SK-N-SH treated with all-trans-retinoic acid at 6 μM for 48 hours (cell line): ENCODE measurements around the gene GRK1.

ENCODE experiments used
- ATAC-seq: fragments of 200-7000 bp; cut with Tn5 transposase; 3 replicates; pipeline ENCODE4 v1.9.1; 2020; ENCODE audit warnings: mild to moderate bottlenecking, moderate library complexity
- ARNTL ChIP-seq: fragments of 450-650 bp; formaldehyde crosslinking; IDR thresholded peaks from 2 replicates; pipeline ENCODE4 v1.5.0; 2020; ENCODE audit warnings: low read depth, mild to moderate bottlenecking, moderate library complexity, borderline replicate concordance
- BACH2 ChIP-seq: fragments of 250-450 bp; sonication (Bioruptor Pico); IDR thresholded peaks from 2 replicates; pipeline ENCODE4 v1.9.0; 2021; ENCODE audit warnings: mild to moderate bottlenecking, borderline replicate concordance
- CREB5 ChIP-seq: fragments of 250-450 bp; sonication (Bioruptor Pico); IDR thresholded peaks from 2 replicates; pipeline ENCODE4 v1.5.1; 2020; ENCODE audit warnings: low read depth, mild to moderate bottlenecking, moderate library complexity
- CSDC2 ChIP-seq: fragments of 250-450 bp; sonication (Bioruptor Pico); IDR thresholded peaks from 2 replicates; pipeline ENCODE4 v1.5.0; 2020; ENCODE audit warnings: mild to moderate bottlenecking, moderate library complexity
- CSRNP3 ChIP-seq: fragments of 250-450 bp; sonication (Bioruptor Pico); IDR thresholded peaks from 2 replicates; pipeline ENCODE4 v1.5.1; 2021; ENCODE audit warnings: mild to moderate bottlenecking, moderate library complexity
- ESRRG ChIP-seq: fragments of 250-450 bp; sonication (Bioruptor Pico); IDR thresholded peaks from 2 replicates; pipeline ENCODE4 v1.6.1; 2021; ENCODE audit warnings: mild to moderate bottlenecking
- GLIS3 ChIP-seq: fragments of 250-450 bp; sonication (Bioruptor Pico); IDR thresholded peaks from 2 replicates; pipeline ENCODE4 v1.5.0; 2020; ENCODE audit warnings: mild to moderate bottlenecking, moderate library complexity
- ISL1 ChIP-seq: fragments of 250-450 bp; sonication (Bioruptor Pico); IDR thresholded peaks from 2 replicates; pipeline ENCODE4 v2.1.2; 2022; ENCODE audit warnings: mild to moderate bottlenecking, moderate library complexity
- PPARA ChIP-seq: fragments of 250-450 bp; sonication (Bioruptor Pico); IDR thresholded peaks from 2 replicates; pipeline ENCODE4 v1.5.0; 2020; ENCODE audit warnings: mild to moderate bottlenecking, borderline replicate concordance
- RARB ChIP-seq: fragments of 250-450 bp; sonication (Bioruptor Pico); IDR thresholded peaks from 2 replicates; pipeline ENCODE4 v1.8.0; 2021; ENCODE audit warnings: mild to moderate bottlenecking, moderate library complexity
- SNAI2 ChIP-seq: fragments of 250-450 bp; sonication (Bioruptor Pico); IDR thresholded peaks from 2 replicates; pipeline ENCODE4 v1.5.0; 2020; ENCODE audit warnings: mild to moderate bottlenecking, moderate library complexity
- TCF4 ChIP-seq: fragments of 250-450 bp; sonication (Bioruptor Pico); IDR thresholded peaks from 2 replicates; pipeline ENCODE4 v1.8.0; 2021; ENCODE audit warnings: mild to moderate bottlenecking, moderate library complexity, borderline replicate concordance
- TOX ChIP-seq: fragments of 250-450 bp; sonication (Bioruptor Pico); IDR thresholded peaks from 2 replicates; pipeline ENCODE4 v1.8.0; 2021; ENCODE audit warnings: mild to moderate bottlenecking, moderate library complexity, borderline replicate concordance
- TSHZ2 ChIP-seq: fragments of 250-450 bp; sonication (Bioruptor Pico); IDR thresholded peaks from 2 replicates; pipeline ENCODE4 v1.5.0; 2020; ENCODE audit warnings: mild to moderate bottlenecking, moderate library complexity
- ZFP30 ChIP-seq: fragments of 450-650 bp; formaldehyde crosslinking; IDR thresholded peaks from 2 replicates; pipeline ENCODE4 v1.5.0; 2022; ENCODE audit warnings: mild to moderate bottlenecking, moderate library complexity
- ZNF565 ChIP-seq: fragments of 450-650 bp; formaldehyde crosslinking; conservative IDR thresholded peaks from 2 replicates; pipeline ENCODE4 v1.5.0; 2020; ENCODE audit warnings: low read depth, mild to moderate bottlenecking, moderate library complexity
- ZNF70 ChIP-seq: fragments of 450-650 bp; formaldehyde crosslinking; IDR thresholded peaks from 2 replicates; pipeline ENCODE4 v1.5.0; 2020; ENCODE audit warnings: mild to moderate bottlenecking, moderate library complexity
- ZNF8 ChIP-seq: fragments of 450-650 bp; formaldehyde crosslinking; IDR thresholded peaks from 2 replicates; pipeline ENCODE4 v1.5.0; 2020; ENCODE audit warnings: mild to moderate bottlenecking, moderate library complexity

The GRK1 gene

GRCh38 chr13:113667771-113668490 lies 912 bp downstream of the GRK1 start:
- TF ChIP-seq ZNF565 (CRISPR knock-in tag) (no peak), TCF4 (CRISPR knock-in tag) (no peak), TOX (CRISPR knock-in tag) (no peak), CSRNP3 (no peak), ZNF8 (CRISPR knock-in tag) (no peak), CSDC2 (no peak), RARB (no peak)
- no peak for ATAC-seq

- ATAC-seq: no peak
- TF ChIP-seq SNAI2 (CRISPR knock-in tag) (no peak), ZFP30 (no peak), PPARA (no peak), TOX (CRISPR knock-in tag) (no peak), CREB5 (no peak), BACH2 (no peak), ZNF565 (CRISPR knock-in tag) (no peak), CSRNP3 (no peak), ESRRG (CRISPR knock-in tag) (no peak), RARB (no peak)
These were observed 1.5 kb downstream of the GRK1 start for GRCh38 chr13:113668491-113668971.

- ATAC-seq: no peak
- no peak for TF ChIP-seq CSRNP3
- TF ChIP-seq BACH2: no peak
- TF ChIP-seq CREB5: no peak
These were observed 2.3 kb downstream of the GRK1 start for GRCh38 chr13:113669231-113669754.

GRCh38 chr13:113669755-113670341 lies 2.8 kb downstream of the GRK1 start:
- no peak for ATAC-seq
- TF ChIP-seq ZFP30 (no peak), CREB5 (no peak), ZNF70 (CRISPR knock-in tag) (no peak), ZNF565 (CRISPR knock-in tag) (no peak), SNAI2 (CRISPR knock-in tag) (no peak), TSHZ2 (CRISPR knock-in tag) (no peak), BACH2 (no peak), ARNTL (CRISPR knock-in tag) (no peak), GLIS3 (CRISPR knock-in tag) (no peak), TOX (CRISPR knock-in tag) (no peak), CSRNP3 (no peak), RARB (no peak), PPARA (no peak), ISL1 (no peak)
